Stimulated activated CD4-positive, alpha-beta T cell treated with anti-CD3 and anti-CD28 coated beads, TNF-alpha, amount 100 ng/mL, for 1 hour (primary cell): ENCODE results near the gene CHCHD4.

Experiments used
- DNase-seq, 3 donors: peaks; one replicate each; pipeline ENCODE4 v3.0.0-alpha.2; 2020; ENCODE audit warnings: low read depth in 3 of 3, low spot score in 1 of 3

The CHCHD4 gene

GRCh38 chr3:14124615-14125192, at the start of gene CHCHD4, which contains the start of gene TMEM43:
TSS of gene CHCHD4 (minus strand) at chr3:14124870. CDS start at chr3:14124676, 194 bp downstream.
TSS of gene TMEM43 (plus strand) at chr3:14125052. CDS start at chr3:14125194, 142 bp downstream.
- peak; percentile 93 to 98 (median 95) for DNase-seq

DNA sequence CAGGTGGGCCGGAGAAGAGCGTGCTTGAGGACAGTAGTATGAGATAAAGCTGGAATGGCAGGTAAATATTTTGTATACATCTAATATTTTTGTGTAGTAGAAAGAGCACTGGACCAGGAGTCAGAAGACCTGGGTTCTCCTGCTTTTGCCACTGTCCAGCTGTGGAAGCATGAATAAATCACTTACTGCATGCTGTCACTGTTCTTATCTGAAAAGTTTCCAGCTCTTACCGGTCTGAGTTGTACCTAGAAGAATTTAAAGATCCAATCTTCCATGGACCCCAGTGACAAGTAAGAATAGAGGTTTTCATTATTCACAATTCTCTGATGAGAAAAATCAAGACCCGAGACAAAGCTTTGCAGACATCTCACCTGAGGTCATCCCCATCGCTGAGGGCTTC, 47.8 kb upstream of the CHCHD4 start:
- DNase-seq = no peak

DNA sequence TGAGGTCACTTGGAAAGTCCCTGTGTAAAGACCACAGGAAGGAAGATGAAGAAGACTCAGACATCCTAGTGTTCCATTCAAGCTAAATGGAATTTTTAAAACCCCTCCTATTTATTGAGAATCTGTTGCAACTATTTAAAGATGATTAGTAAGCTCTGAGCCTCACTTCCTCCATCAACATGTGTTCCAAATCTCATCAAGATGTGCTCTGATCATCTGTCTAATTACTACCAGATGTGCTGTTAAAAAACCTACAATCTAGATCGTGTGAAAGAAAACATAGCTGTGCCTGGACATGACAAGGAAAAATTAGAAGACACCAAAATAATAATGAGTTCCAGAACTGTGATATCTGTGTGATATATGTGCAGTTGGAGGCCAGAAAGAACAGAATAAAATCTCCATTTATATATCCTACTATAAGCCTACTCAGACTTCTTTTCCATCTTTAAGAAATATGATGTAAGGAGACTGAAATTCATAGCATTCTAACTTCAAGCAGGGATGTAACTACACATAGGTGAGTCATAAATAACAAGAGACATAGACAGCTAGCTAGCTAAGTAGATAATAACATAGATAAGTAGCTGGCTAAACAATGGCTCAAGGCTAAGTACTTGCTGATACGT, 46.0 kb upstream of the CHCHD4 start:
- DNase-seq = no peak

DNA sequence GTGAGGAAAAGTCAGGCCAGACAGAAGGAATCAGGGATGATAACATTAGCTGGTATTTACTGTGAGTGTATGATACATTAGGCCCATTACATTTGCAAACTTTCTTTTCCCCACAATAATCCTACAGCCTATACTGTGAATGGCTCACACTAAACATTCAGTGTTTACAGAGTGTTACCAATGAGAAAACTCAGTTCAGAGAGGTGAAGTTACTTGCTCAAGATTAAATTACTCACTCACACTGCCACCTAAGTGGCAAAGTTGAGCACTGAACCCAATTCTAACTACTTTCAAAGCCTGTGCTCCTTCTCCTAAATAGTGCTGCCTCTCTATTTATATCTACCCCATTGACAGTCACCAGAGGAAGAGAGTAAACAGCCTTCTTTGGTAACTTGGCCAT, 45.2 kb upstream of the CHCHD4 start:
- DNase-seq = no peak

- DNase-seq = no peak
Observed at GRCh38 chr3:14169435-14169834, 44.8 kb upstream of the CHCHD4 start.

- DNase-seq = no peak
Observed at GRCh38 chr3:14166877-14167603, 42.4 kb upstream of the CHCHD4 start.

- DNase-seq = no peak
Observed at GRCh38 chr3:14162178-14162577, 37.5 kb upstream of the CHCHD4 start.

- DNase-seq = no peak
Observed at GRCh38 chr3:14161282-14161681, 36.6 kb upstream of the CHCHD4 start.

GRCh38 chr3:14159426-14159825, 34.8 kb upstream of the CHCHD4 start:
- no peak for DNase-seq

- DNase-seq = no peak
Observed at GRCh38 chr3:14158370-14158769, 33.7 kb upstream of the CHCHD4 start.

GRCh38 chr3:14157951-14158350, 33.3 kb upstream of the CHCHD4 start:
- no peak for DNase-seq

DNA sequence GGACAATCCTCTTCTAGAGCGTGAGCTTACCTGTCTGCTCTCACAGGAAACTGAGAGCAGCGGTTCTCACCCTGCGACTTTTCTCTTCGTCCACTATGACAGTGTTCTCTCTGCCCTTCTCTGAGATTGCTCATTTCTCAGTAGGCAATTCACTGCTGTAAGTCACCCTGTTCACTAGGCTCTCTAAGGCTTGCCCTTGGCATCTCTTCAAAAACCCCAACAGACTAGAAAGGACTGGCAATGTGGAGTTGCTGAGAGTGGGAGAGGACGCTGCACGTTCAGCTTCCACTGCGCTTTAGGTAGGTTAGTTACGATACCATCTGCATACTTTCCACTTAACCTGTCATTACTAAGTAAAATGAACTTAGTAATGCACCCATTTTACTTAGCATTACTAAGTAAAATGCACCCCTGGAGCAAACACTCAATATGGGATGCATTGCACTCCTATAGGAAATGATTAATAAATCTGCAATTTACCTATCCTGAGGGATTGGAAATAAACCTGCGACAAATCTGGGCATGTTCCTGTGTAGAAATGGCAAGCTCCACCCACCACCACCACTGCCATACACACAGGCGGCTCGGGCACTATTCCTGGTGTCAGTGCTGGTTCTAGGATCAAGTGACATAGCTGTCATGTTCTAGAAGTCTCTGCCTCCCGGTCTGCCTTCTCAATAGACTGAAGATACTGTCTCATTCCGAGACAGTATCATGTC, 32.3 kb upstream of the CHCHD4 start:
- no peak for DNase-seq

DNA sequence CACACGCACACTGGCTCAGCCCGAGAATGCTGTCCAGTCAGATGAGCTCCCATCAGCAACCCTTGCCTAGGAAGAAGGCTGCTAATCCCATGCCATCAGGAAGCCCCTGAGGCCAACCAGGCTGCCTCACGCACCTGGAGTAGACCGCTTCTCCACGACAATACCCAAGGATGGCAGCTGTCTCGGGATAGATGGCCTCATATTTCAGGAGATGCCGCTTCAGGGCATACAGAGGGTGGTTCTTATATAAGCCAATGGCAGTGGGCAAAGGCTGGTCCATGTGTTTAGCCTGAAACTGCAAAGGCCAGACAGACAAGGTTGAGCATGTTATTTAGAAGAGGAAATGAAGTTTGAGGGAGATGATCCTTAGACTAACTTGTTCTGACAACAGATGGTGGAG, 31.5 kb upstream of the CHCHD4 start:
- DNase-seq = no peak

GRCh38 chr3:14154895-14155440, 30.3 kb upstream of the CHCHD4 start:
- DNase-seq = no peak

GRCh38 chr3:14154276-14154675, 29.6 kb upstream of the CHCHD4 start:
- no peak for DNase-seq

- DNase-seq = no peak
Observed at GRCh38 chr3:14153663-14154062, 29.0 kb upstream of the CHCHD4 start.

DNA sequence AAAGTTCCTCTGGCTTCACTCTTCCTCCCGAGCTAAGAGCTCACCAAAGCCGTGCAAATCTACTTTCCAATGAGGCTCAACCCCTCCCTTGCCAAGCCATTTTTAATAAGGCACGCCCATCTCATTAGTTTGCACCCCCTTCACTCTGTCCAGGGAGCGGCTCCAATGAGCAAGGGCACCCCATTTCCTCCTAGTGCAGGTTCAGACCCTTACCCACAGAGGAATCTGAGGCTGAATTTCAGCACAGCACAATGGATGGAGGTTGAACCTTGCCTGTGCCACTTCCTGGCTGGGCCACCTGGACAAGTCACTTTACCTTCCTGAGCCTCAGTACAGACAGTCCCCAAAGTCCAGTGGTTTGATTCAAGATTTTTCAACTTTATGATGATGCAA, 28.3 kb upstream of the CHCHD4 start:
- no peak for DNase-seq

- no peak for DNase-seq
Observed at GRCh38 chr3:14152233-14152962, 27.7 kb upstream of the CHCHD4 start.

- no peak for DNase-seq
Observed at GRCh38 chr3:14151471-14152083, 26.9 kb upstream of the CHCHD4 start.

- no peak for DNase-seq
Observed at GRCh38 chr3:14150491-14151230, 26.0 kb upstream of the CHCHD4 start.
